Panc1 (cell line): Measurements from ENCODE around the gene PGC. TPM values are rescaled to one million over a fixed set of nuclear protein-coding genes. Genes with fewer than 3 reads are reported as not detected.

Experiments used
- ATAC-seq: fragments of 200-7000 bp; cut with Tn5 transposase; 2 replicates; pipeline ENCODE4 v1.9.1; 2020; ENCODE audit warnings: mild to moderate bottlenecking, moderate library complexity
- BruUV-seq: library from RNA; stranded (reverse); fragments of 400-500 nt; replicated peaks from 2 replicates; lab custom pipeline; 2021; lab: Mats Ljungman, UMichigan
- CTCF ChIA-PET: fragments of 300-600 bp; sonication (Branson Sonifier 250); formaldehyde crosslinking; loops from one replicate; lab custom pipeline; 2022; ENCODE audit warnings: antibody characterized with exemption; lab: Charles Lee
- POLR2A ChIA-PET: fragments of 300-600 bp; sonication (Branson Sonifier 250); formaldehyde crosslinking; loops from one replicate; lab custom pipeline; 2022; ENCODE audit warnings: antibody characterized with exemption; lab: Charles Lee
- DNase-seq: peaks from one replicate; pipeline ENCODE4 v3.0.0-alpha.2; 2010; ENCODE audit warnings: low read depth, low spot score
- H3K27ac ChIP-seq: 2 replicates; pipeline ENCODE4 v1.5.1; 2011; ENCODE audit warnings: mild to moderate bottlenecking, low read length, inconsistent platforms
- H3K27me3 ChIP-seq: fragments of 200-500 bp; sonication (Bioruptor generic); 2 replicates; pipeline ENCODE4 v1.6.0; 2014; ENCODE audit warnings: low read length, inconsistent platforms; ENCODE audit not compliant: control insufficient read depth, insufficient read depth
- H3K36me3 ChIP-seq: fragments of 200-500 bp; sonication (Bioruptor generic); 2 replicates; pipeline ENCODE4 v1.5.1; 2014; ENCODE audit warnings: inconsistent platforms, mild to moderate bottlenecking, low read length, moderate library complexity; ENCODE audit not compliant: control insufficient read depth, insufficient read depth
- H3K4me1 ChIP-seq: 2 replicates; pipeline ENCODE4 v1.5.1; 2011; ENCODE audit warnings: inconsistent platforms, mild to moderate bottlenecking, low read length, moderate library complexity; ENCODE audit not compliant: control insufficient read depth, insufficient read depth
- H3K4me3 ChIP-seq, 2 experiments: 2 replicates each; pipeline ENCODE4 v1.5.1; 2011 to 2012; ENCODE audit warnings: low read depth in 2 of 2, low read length in 2 of 2, mild to moderate bottlenecking in 2 of 2, inconsistent platforms in 1 of 2, moderate library complexity in 1 of 2
- H3K9me3 ChIP-seq: fragments of 200-500 bp; sonication (Bioruptor generic); 2 replicates; pipeline ENCODE4 v1.5.1; 2014; ENCODE audit warnings: low read depth, mild to moderate bottlenecking, inconsistent platforms, low read length, moderate library complexity; ENCODE audit not compliant: control insufficient read depth, insufficient read depth
- CTCF ChIP-seq: fragments of 450-650 bp; IDR thresholded peaks from 2 replicates; pipeline ENCODE4 v1.5.1; 2017; ENCODE audit warnings: mild to moderate bottlenecking
- POLR2AphosphoS5 ChIP-seq: IDR thresholded peaks from 2 replicates; pipeline ENCODE4 v1.6.1; 2012; ENCODE audit warnings: mild to moderate bottlenecking, low read depth, low read length, moderate library complexity
- REST ChIP-seq, 2 experiments: IDR thresholded peaks; 2 replicates each; pipeline ENCODE4 v1.6.1; 2011 to 2012; ENCODE audit warnings: low read depth in 2 of 2, control low read depth in 1 of 2, low read length in 1 of 2, mild to moderate bottlenecking in 1 of 2, moderate library complexity in 1 of 2; ENCODE audit not compliant: insufficient read depth in 1 of 2
- SIN3A ChIP-seq: IDR thresholded peaks from 2 replicates; pipeline ENCODE4 v1.6.1; 2012; ENCODE audit warnings: low read depth, mild to moderate bottlenecking, low read length, moderate library complexity, borderline replicate concordance; ENCODE audit not compliant: insufficient read depth
- TCF7L2 ChIP-seq: IDR thresholded peaks from 2 replicates; pipeline ENCODE4 v1.6.1; 2011; ENCODE audit warnings: mild to moderate bottlenecking, low read depth, low read length, inconsistent platforms
- in situ Hi-C: cut with HindIII; loops from 2 replicates; pipeline ENCODE4 v1.10.0; 2016; ENCODE audit warnings: low sequenced_read_pairs, low pct_unique_long_range_greater_than_20kb
- intact Hi-C: fragments of 100-400 bp; cut with micrococcal nuclease; formaldehyde crosslinking; loops from one replicate; pipeline ENCODE4 v1.10.0; 2022; ENCODE audit not compliant: unreplicated experiment
- total RNA-seq: library from RNA; stranded (reverse); gene quantifications from one replicate; pipeline ENCODE4 v1.2.1, GENCODE V29; 2021; ENCODE audit not compliant: unreplicated experiment

The PGC gene
- total RNA-seq, 1 experiment from 2014 or later = 0.18 TPM

GRCh38 chr6:41748542-41748941 lies 1.3 kb upstream of the PGC start:
- in situ Hi-C loops = no loop called here
- POLR2A ChIA-PET = interaction anchor here (0.6 to 0.7 kb wide), 2 partner anchors 13 to 46 kb away, joined by 4 read pairs; no protein-coding TSS in a partner anchor
- ATAC-seq = no peak

GRCh38 chr6:41748102-41748477 lies 893 bp upstream of the PGC start:
- DNase-seq (no peak), ATAC-seq (no peak)
- Histone ChIP-seq H3K27me3 (no peaks in the 10 kb centered on the region), H3K9me3 (no peaks in the 10 kb centered on the region), H3K36me3 (no peaks in the 10 kb centered on the region), H3K4me3 (no peak overlapping the region), H3K27ac (no peak overlapping the region), H3K4me1 (0 out of 2 replicates have a peak, but pooled peaks cover 4% of the 10 kb centered on the region)
- TF ChIP-seq CTCF (no peak), TCF7L2 (no peak), POLR2AphosphoS5 (no peak), SIN3A (no peak), REST (IDR thresholded peaks at IDR 0.05; ENCODE audit: insufficient read depth in 1 of 2, low read depth in 2 of 2, low read length in 1 of 2) (no peak)
- POLR2A ChIA-PET = interaction anchor here (0.5 to 0.7 kb wide), 3 partner anchors 13 to 232 kb away, joined by 4 to 5 read pairs (median 4); no protein-coding TSS in a partner anchor
- in situ Hi-C loops = no loop called here
- intact Hi-C loops = no loop called here
- no TSS peak for BruUV-seq
- CTCF ChIA-PET = interaction anchor here (0.6 to 1.0 kb wide), 2 partner anchors 40 to 64 kb away, joined by 4 to 5 read pairs; partner anchors contain the start of gene TOMM6

More at GRCh38 chr6:41748542-41748941, 1.3 kb upstream of the PGC start:
- intact Hi-C loops = no loop called here
- Histone ChIP-seq H3K36me3 (no peaks in the 10 kb centered on the region), H3K4me1 (0 out of 2 replicates have a peak, but pooled peaks cover 4% of the 10 kb centered on the region), H3K27me3 (no peaks in the 10 kb centered on the region), H3K4me3 (no peak overlapping the region), H3K9me3 (no peaks in the 10 kb centered on the region), H3K27ac (no peak overlapping the region)
- TF ChIP-seq POLR2AphosphoS5 (no peak), SIN3A (no peak), REST (IDR thresholded peaks at IDR 0.05; ENCODE audit: insufficient read depth in 1 of 2, low read depth in 2 of 2, low read length in 1 of 2) (no peak), CTCF (no peak), TCF7L2 (no peak)
- CTCF ChIA-PET = interaction anchor here (0.6 to 1.0 kb wide), 2 partner anchors 39 to 64 kb away, joined by 4 to 5 read pairs; partner anchors contain the start of gene TOMM6
- no peak for DNase-seq
- no TSS peak for BruUV-seq
